HT1080 (cell line): ENCODE data around the gene CHD1L. TPM values are rescaled to one million over a fixed set of nuclear protein-coding genes. Genes with fewer than 3 reads are reported as not detected.
A peak's percentile ranks its signal among the peaks of the same experiment; 100 is the strongest.
"Not testable (repeated sequence)": the region's sequence is repeated elsewhere in the genome, so short reads cannot be mapped to it uniquely, and the experiment has no call there.

Experiments used
- DNase-seq: peaks from one replicate; pipeline ENCODE4 v3.0.0-alpha.2; 2015; ENCODE audit warnings: low read depth
- total RNA-seq: library from RNA; depleted of rRNA; stranded (reverse); fragments of >200 nt; shearing (Covaris generic); gene quantifications from 2 replicates; pipeline ENCODE4 v1.2.3, GENCODE V29; 2014

Gene CHD1L
- total RNA-seq, 1 experiment from 2014 or later: 39.9 TPM

DNA sequence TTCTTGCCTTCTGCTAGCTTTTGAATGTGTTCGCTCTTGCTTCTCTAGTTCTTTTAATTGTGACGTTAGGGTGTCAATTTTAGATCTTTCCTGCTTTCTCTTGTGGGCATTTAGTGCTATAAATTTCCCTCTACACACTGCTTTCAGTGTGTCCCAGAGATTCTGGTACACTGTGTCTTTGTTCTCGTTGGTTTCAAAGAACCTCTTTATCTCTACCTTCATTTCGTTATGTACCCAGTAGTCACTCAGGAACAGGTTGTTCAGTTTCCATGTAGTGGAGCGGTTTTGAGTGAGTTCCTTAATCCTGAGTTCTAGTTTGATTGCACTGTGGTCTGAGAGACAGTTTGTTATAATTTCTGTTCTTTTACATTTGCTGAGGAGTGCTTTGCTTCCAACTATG lies 11.5 kb upstream of the CHD1L start:
- DNase-seq: not testable (repeated sequence)

DNA sequence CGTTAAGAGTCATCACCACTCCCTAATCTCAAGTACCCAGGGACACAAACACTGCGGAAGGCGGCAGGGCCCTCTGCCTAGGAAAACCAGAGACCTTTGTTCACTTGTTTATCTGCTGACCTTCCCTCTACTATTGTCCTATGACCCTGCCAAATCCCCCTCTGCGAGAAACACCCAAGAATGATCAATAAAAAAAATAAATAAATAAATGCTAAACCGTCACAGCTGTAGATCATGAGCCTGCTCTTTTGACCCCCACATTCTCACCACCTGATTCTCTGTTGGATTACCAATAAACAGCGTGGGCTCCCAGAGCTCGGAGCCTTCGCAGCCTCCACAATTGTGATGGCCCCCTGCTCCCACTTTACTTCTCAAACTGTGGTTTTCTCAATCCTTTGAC lies 8.6 kb upstream of the CHD1L start:
- DNase-seq: not testable (repeated sequence)

DNA sequence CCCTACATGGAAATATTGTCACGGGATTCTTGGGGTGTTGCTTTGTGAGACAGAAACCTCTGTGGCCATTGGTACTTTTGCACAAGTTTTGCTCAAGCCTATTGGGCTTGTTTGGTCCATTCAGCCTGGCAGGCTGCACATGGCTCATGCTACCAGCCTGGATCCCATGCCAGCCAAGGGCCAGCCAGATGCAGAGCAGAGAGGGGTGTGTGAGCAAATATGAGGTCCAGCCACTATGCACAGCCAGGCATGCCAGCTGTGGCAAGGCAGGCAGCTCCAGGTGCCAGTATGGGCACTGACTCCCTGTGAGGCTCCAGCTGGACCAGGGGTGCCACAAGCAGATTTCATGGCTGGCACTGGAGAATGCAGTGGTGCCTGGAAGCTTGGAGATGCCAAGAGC lies 6.7 kb upstream of the CHD1L start:
- no peak for DNase-seq

DNA sequence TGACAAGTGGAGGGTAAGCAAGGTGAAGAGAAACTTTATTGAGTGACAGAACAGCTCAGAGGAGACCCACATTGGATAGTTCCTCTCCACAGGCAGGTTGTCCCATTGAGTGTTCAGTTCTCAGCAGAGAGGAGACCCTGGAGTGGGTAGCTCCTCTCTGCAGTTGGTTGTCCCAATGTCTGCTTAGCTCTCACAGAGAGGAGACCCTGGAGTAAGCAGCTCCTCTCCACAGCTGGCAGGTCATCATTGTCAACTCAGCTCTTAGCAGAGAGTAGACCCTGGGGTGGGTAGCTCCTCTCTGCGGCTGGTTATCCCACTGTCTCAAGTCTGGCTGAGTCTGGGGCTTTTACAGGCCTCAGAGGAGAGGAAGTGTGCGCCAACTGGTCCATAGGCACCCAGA lies 6.0 kb upstream of the CHD1L start:
- no peak for DNase-seq

DNA sequence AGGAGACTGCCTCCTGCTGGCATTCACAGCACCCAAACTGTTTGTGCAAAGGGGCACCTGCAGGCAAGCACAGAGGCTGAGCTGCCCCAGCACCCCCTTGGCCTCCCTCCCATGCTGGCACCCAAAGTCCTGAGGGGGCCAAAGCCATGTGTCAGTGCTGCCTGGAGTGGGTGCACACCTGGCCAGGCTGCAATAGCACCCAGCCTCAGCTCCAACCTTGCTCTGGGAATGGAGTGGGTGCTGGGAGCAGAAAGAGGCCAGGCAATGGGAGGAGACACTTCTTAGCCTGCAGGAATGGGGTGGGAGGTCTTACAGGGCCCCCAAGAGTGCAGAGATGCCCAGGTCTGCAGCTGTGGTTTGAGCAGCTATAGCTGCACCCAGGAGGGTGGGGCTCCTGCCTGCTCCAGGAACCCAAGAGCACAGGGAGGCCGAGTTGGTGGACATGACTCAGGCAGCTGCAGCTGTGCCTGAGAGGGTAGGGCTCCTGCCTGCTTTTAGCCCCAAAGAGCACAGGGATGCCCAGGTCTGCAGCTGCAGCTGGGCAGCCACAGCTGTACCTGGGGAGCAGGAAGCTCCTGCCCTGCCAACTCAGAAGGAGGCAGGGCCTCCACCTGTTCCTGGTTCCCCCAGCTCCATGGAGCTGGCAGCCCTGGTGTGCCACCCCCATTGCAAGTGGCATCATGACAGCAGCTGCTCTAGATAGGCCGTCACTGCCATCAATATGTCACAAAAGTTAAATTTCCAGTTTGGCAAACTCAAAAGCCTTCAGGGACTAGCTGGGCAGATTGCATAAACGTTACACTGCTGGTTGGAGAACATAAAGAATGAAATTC lies 5.3 kb upstream of the CHD1L start:
- no peak for DNase-seq

DNA sequence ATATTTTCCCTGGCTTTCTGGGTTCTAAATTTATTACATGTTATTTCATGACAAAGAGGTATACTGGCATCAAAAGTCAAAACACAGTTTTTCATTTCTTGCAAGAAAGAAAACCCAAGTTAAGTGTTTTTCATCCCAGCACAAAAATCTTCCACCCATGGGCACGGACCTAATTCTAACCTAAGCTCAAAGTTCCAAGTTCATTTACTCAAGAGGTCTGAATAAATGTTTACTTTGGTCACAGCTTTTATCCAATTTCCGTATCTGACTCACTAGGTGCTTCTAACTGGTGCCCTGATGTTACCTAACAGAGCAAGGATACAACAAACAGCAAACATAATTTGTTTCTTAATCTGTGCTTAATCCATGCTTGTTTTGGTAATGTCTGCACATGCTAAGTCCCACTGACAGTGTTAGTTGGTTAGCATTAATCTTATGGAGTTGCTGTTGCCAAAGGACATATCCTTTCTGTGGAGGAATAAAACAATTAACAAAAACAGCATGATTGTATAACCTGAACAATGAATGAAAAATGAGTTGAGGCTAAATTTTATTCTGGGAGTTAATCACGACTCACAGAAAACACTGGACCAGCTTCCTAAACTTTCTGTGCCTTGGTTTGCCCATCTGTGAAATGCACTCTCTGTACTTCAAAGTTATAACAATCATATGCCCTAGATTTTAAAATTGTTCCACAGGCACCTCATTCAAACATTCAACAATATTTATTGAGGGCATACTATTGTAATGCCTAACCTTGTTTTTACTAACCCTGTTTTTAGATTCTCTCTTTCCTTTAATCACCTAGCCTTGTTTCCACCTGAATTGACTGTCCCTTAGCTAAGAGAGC lies 4.2 kb upstream of the CHD1L start:
- DNase-seq: no peak

DNA sequence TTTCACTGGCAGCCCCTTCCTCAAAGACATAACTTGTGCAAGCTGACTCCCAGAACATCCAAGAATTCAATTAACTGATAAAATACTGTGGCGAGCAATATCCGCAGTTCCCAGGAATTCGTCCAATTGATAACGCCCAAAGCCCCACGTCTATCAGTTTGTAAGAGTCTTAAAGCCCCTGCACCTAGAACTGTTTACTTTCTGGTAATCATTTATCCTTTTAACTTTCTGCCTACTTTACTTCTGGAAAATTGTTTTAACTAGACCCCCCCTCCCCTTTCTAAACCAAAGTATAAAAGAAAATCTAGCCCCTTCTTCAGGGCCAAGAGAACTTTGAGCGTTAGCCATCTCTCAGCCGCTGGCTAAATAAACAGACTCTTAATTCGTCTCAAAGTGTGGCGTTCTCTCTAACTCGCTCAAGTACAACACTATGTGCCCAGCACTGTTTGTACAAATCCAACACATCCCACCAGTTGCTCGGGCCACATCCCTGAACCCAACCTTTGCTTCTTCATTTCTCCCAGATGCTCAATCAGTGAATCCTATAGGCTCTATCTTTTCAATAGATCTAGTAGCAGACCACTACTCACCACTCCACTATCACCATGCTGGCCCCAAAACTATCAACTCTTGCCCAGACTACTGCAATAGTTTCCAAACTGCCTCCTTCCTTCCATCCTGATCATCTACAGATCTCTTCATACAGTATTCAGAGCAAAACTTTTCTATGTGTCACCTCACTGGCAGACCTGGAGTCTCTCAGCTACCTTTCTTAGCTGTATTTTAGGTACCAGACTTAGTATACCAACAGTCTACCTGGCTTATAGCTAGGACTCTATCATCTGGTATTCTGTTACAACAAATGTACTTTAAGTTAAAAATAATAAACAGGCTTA lies 3.3 kb upstream of the CHD1L start:
- DNase-seq: no peak

DNA sequence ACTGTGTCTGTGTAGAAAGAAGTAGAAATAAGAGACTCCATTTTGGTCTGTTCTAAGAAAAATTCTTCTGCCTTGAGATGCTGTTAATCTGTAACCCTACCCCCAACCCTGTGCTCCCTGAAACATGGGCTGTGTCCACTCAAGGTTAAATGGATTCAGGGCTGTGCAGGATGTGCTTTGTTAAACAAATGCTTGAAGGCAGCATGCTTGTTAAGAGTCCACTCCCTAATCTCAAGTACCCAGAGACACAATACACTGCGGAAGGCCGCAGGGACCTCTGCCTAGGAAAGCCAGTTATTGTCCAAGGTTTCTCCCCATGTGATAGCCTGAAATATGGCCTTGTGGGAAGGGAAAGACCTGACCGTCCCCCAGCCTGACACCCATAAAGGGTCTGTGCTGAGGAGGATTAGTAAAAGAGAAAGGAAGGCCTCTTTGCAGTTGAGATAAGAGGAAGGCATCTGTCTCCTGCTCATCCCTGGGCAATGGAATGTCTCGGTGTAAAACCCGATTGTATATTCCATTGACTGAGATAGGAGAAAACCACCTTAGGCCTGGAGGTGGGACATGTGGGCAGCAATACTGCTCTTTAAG lies 2.3 kb upstream of the CHD1L start:
- not testable (repeated sequence) for DNase-seq

DNA sequence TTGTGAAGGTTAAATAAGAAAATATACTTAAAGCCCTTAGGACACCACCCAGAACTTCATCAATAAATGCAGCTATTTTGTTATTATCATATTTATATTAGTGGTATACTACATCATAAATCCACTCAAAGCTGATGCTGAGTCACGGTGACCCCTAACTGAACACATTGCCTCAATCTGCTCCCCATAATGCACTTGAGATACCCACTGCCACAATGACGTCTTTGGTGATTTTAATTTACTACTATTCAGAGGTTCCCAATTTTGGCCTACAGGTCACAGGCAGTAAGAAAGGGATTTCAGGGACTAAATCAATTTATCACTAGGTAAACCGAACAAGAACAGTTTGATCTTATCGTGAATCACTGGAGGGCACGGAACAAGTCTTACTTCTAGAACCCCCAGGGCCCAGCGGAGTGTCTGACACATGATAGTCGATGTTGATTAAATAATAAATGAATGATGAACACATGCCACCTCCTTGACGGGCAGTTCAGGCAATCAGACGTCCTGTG lies 493 bp upstream of the CHD1L start:
- no peak for DNase-seq

DNA sequence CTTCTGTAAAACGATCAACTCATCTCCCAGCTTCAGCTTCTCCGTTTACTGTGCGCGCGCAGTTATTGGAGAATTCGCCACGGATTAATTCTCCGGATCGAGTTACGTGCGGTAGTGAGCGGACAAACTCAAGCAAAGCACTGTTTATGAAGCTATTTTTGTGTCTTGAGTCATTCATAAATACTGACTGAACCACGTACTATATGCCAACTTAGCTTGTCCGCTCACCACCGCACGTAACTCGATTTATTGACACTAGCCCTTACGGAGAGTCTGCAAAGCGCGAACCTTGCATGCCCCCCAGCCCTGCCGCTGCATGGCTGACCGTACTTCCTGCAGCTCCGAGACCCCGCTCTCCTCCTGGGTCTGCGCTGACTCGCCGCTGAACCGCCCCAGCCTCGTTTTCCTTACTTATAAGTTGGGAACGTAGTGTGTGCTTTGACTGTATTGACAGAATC lies 773 bp downstream of the CHD1L start:
- no peak for DNase-seq

DNA sequence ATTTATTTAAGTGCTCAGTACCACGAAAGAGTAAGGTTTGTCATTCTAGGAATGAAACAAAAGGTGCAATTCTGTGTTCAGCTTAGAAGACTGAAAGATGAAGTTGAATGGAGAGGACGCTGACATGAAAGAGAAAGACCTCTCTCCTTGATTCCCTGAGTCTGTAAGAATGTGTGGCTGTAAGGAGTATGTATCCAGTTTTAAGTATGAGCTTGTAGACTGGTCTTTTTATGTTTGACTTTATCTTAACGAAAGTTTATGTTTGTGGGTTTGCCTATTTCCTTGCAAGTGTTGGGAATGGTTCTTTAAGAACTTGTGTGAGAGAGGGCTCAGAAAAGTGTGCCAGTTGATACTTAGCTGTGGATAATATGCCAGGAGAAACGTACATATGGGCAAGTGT lies 1.4 kb downstream of the CHD1L start:
- DNase-seq: no peak

DNA sequence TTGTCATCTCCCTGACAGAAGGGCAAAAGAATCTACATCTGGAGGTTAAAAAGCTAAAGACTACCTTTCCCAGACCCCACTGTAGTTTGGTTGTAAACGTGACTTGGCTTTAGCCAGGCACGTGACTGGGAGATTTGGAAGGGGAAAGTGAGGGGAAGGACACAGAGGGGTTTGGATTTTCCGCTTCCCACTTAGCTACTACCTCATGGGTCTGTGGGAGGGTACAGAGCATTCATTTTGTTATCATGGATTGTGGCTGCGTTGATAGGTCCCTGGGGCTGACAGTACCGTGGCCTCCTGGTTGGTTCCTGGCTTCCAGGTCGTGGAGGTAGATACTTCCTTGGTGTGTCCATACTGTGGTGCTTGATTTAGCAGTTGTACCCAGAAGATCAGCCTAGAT lies 2.6 kb downstream of the CHD1L start:
- no peak for DNase-seq

DNA sequence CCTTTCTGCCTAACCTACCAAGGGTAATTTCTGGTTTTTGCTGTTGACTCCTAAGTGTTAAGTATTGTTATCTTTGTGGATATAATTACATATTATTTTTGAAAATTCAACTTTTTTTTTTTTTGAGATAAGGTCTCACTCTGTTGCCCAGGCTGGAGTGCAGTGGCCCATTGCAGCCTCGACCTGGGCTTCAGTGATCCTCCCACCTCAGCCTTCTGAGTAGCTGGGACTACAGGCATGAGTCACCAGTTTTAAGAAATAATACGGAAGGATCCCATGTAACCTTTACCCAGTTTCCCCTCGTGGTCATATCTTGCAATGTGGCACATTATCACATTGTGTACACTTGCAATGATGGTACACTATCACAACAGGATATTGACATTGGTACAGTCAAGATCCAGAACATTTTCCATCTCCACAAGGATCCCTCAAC lies 3.1 kb downstream of the CHD1L start:
- DNase-seq: no peak

DNA sequence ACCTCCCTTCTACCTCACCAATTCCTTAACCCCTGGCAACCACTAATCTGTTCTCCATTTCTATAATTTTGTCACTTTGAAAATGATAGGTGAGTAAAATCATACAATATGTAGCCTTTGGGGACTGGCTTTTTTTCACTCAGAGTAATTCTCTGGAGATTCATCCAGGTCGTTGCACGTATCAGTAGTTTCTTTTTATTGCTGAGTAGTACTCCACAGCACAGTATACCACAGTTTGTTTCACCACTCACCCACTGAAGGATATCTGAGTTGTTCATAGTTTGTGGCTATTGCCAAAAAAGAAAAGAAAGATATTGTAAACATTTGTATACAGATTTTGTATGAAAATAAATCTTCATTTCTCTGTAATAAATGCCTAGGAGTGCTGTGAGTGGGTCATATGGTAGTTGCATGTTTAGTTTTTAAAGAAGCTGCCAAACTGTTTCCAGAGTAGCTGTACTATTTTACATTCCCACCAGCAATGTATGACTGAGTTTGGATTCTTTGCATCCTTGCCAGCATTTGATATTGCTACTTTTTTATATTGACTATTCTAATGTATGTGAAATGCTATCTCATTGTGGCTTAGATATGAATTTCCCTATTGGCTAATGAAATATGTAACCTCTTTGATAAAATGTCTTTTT lies 3.7 kb downstream of the CHD1L start:
- DNase-seq: no peak

DNA sequence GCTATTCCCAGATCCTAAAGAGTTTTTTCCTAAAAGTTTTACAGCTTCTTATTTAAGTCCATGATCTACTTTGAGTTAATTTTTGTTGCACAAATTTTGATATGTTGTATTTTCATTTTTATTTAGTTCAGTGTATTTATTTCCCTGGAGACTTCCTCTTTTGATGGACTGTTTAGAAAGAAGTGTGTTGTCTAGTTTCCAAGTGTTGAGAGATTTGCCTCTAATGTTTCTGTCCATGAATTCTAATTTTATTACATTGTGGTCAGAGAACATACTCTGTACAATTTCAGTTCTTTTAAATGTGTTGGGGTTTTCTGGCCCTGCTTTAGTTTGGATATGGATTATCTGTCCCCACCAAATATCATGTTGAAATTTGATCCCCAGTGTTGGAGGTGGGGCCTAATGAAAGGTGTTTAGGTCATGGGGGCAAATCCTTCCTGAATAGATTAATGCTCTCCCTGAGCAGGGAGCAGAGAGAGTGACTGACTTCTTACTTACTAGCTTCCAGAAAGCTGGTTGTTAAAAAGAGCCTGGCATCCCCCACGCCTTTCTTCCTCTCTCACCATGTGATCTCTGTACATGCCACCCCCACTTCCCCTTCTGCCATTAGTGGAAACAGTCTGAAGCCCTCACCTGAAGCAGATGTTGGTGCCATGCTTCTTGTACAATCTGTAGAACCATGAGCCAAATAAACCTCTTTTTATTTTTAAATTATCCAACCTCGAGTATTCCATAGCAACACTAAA lies 4.6 kb downstream of the CHD1L start:
- no peak for DNase-seq

DNA sequence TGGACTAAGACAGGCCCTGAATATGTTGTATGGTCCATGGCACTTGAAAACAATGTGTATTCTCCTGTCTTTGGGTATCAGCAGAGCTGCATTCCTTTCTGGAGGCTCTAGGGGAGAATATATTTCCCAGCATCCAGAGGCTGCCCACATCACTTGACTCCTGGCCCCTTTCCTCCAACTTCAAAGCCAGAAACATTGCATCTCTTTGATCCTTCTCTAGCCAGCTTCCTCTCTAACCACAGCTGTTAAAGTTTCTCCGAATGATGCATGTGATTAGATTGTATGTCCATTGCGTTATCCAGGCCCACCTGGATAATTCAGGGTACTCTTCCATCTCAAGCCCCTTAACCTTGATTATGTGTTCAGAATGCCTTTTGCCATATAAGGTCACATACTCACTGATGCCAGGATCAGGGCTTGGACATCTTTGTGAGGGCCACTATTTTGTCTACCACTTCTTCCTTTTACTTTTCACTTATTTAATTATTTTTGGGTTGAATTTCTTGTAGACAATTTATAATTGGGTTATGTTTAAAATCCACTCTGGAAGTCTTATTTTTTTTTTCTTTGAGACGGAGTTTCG lies 5.3 kb downstream of the CHD1L start:
- DNase-seq: no peak

DNA sequence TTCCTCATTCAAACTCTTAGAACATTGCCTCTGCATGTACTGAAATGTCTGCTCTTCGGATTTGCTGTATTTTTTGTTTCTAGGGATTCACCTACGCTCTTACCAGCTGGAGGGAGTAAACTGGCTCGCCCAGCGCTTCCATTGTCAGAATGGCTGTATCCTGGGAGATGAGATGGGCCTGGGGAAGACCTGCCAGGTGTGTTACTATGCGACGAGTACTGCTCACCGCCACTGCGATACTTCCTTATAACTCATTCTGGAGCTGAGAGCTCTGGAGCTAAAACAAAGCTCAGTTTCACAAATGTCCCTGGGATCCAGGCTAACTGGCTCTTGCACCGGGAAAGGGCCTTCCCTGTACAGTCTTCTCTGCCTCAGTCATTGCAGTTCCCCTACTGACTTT lies 10.1 kb downstream of the CHD1L start:
- no peak for DNase-seq

DNA sequence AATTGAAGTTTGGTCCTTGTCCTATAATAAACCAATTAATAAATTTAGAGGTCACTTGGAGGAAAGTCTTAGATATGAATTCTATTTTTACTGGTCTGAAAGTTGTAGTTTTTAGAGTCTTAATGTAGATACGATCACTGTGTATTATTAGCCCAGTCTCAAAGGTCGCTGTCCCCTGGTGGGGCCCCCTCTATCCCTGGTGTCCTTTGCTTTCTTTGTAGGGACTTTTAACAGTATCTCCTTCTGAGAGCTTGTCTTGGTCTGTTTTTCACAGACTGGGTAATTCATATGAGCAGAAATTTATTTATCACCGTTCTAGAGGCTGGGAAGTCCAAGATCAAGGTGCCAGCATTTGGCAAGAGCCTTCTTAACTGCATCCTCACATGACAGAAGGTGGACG lies 18.5 kb downstream of the CHD1L start:
- DNase-seq: no peak

DNA sequence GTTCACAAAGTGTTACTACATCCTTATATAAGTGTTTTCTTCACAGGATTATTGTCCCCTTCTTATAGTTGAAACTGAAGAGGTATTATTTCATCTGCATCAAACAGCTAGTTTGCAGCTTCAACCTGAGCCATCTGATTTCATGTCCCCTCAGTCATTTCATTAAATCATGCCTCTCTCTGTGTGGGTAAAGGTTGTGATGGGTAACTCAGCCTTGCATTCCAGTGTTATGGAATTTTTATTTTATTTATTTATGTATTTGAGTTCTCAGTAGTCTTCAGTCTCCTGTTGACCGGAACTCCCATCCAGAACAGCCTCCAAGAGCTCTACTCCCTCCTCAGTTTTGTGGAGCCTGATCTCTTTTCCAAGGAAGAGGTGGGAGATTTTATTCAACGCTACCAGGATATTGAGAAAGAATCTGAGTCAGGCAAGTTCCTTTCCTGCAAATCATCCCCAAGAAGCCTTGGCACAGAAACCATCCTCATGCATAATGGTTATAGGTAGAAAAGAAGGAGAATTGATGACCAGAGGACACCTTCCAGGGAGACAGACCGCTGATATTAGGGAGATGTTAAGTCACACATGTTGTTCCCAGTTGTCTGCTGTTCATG lies 21.8 kb downstream of the CHD1L start:
- DNase-seq: peak; percentile 73
